HT-29 (cell line): ENCODE results near the gene KRT71. TPM values are rescaled to one million over a fixed set of nuclear protein-coding genes. Genes with fewer than 3 reads are reported as not detected.

Source experiments
- DNase-seq: peaks from one replicate; pipeline ENCODE4 v3.0.0-alpha.2; 2015; ENCODE audit warnings: low spot score
- total RNA-seq: library from RNA; depleted of rRNA; stranded (reverse); fragments of >200 nt; shearing (Covaris generic); gene quantifications from 2 replicates; pipeline ENCODE4 v1.2.3, GENCODE V29; 2014; rRNA removed

KRT71 gene
- total RNA-seq, 1 experiment from 2014 or later: not detected

DNA sequence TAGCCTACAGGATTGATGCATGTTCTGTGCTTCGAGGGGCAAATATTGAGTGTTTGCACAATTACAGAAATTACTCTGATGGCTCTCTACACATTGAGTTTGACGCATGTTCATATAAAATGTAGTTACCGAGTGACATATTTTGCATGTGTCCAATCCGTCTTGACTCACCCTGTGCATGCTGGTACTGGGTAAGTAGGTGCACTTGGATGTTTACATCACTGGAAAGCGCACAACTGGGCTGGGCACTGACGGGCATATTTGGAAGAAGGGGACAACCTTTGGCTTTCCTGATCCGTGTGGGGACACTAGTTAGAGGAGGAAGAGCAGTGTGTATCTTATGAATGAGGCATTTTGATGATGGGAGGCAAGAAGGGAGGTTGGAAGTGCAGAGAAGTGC, 55.0 kb downstream of the KRT71 start:
- DNase-seq: no peak

DNA sequence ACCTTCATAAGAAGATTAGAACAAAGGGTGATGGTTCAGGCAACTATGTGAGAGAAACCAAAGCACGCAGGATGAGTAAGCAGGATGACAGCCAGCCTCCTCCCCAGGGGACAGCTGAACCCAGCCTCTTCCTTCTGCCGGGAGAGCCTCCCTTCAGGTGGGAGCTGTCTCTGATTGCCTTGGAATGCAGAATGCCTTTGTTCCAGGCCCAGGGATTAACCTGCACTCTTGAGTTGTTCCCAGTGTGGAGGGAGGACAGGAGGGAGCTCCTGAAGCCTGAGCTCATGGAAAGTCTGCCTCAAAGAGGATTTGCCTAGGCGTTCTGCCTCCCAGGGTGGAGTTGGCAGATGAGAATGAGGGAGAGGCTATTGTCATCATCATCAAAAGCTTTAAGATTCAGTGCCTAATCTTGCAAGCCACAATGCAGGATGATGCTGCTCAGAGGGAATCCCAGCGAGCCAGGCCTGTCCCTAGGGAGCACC, 56.3 kb downstream of the KRT71 start:
- DNase-seq: no peak

GRCh38 chr12:52496054-52496453, 56.9 kb downstream of the KRT71 start:
- DNase-seq: no peak

- peak; percentile 36 for DNase-seq
These were observed 57.6 kb downstream of the KRT71 start for GRCh38 chr12:52495389-52495788.

GRCh38 chr12:52494518-52494917, 58.4 kb downstream of the KRT71 start:
- DNase-seq: no peak

DNA sequence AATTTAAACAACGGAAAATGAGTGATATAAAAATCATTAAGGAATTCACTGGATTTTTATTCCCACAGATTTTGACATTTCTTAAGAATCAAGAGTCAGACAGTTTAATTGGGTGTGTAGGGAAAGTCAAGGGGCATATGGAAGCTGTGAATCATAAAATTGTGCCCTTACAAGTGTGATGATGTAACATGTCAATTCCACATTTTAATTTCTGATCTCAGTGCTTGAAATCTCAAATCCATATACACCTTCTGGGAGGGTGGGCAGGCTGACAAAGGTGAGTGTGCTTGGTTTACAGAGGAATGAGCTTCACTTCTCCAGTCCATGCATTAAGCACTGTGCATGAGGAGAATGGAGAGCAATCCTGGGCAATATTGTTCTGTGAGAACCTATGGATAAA, 58.8 kb downstream of the KRT71 start:
- DNase-seq: no peak

Other genes starting within 250 kb of the KRT71 start
- 0.10 and 0.94 TPM in 2 replicates for gene KRT83, start 231.7 kb downstream of the KRT71 start, total RNA-seq
- not detected in 2 replicates for gene KRT85, start 185.7 kb downstream of the KRT71 start, total RNA-seq
- gene KRT84, start 167.5 kb downstream of the KRT71 start, total RNA-seq: not detected in 2 replicates
- not detected in 2 replicates for gene KRT82, start 146.8 kb downstream of the KRT71 start, total RNA-seq
- 0.08 TPM in 2 replicates for gene KRT75, start 118.8 kb downstream of the KRT71 start, total RNA-seq
- gene KRT6B, start 101.0 kb downstream of the KRT71 start, total RNA-seq: 0.23 TPM in 1 of 2 replicates, not detected in the other
- not detected in 2 replicates for gene KRT6C, start 79.3 kb downstream of the KRT71 start, total RNA-seq
- not detected in 2 replicates for gene KRT6A, start 59.9 kb downstream of the KRT71 start, total RNA-seq
- not detected in 2 replicates for gene KRT5, start 32.8 kb downstream of the KRT71 start, total RNA-seq
- not detected in 2 replicates for gene KRT74, start 20.7 kb upstream of the KRT71 start, total RNA-seq
- not detected in 2 replicates for gene KRT72, start 48.3 kb upstream of the KRT71 start, total RNA-seq
- gene KRT73, start 65.4 kb upstream of the KRT71 start, total RNA-seq: not detected in 2 replicates
- not detected in 2 replicates for gene KRT2, start 99.1 kb upstream of the KRT71 start, total RNA-seq
- not detected in 2 replicates for gene KRT1, start 127.3 kb upstream of the KRT71 start, total RNA-seq
- gene KRT77, start 150.4 kb upstream of the KRT71 start, total RNA-seq: not detected in 2 replicates
- not detected in 2 replicates for gene KRT76, start 224.2 kb upstream of the KRT71 start, total RNA-seq
- not detected in 2 replicates for gene KRT3, start 243.0 kb upstream of the KRT71 start, total RNA-seq